Measurements from ENCODE around the gene RAB31.

RAB31 gene

GRCh38 chr18:9886005-9886348, 177.9 kb downstream of the RAB31 start:
- Histone ChIP-seq H3K9me3 (replicated peaks in 1 of 2; ENCODE audit: control insufficient read depth in 2 of 2, insufficient read depth in 1 of 2, low read depth in 1 of 2, low read length in 2 of 2) (no peaks in the 10 kb centered on the region), H3K23ac (ENCODE audit: low read depth, low read length, poor library complexity) (no peak overlapping the region), H3K27ac (replicated peaks; ENCODE audit: low read length) (no peak overlapping the region), H2AK5ac (ENCODE audit: low read depth, low read length) (no peak overlapping the region), H3K4me2 (ENCODE audit: insufficient read depth, low read length, poor library complexity, severe bottlenecking) (no peak overlapping the region), H3K4me3 (ENCODE audit: low read length in 2 of 2) (no peak overlapping the region), H2BK5ac (ENCODE audit: low read length) (no peak overlapping the region), H2AFZ (ENCODE audit: low read length) (no peak overlapping the region), H3K4ac (ENCODE audit: low read length) (no peak overlapping the region), H3K79me1 (ENCODE audit: low read depth, low read length) (no peaks in the 10 kb centered on the region), H3K27me3 (ENCODE audit: control insufficient read depth in 3 of 3, insufficient read depth in 3 of 3, low read depth in 1 of 3, low read length in 3 of 3) (no peaks in the 10 kb centered on the region), H3K14ac (ENCODE audit: low read length) (no peak overlapping the region), H2BK15ac (ENCODE audit: low read length) (no peak overlapping the region), H4K91ac (ENCODE audit: low read depth, low read length, poor library complexity) (no peak overlapping the region), H3K4me1 (ENCODE audit: control insufficient read depth in 2 of 2, insufficient read depth in 1 of 2, low read depth in 1 of 2, low read length in 2 of 2) (no peaks in the 10 kb centered on the region), H3K9ac (ENCODE audit: low read depth, low read length, poor library complexity) (no peak overlapping the region), H2BK120ac (ENCODE audit: low read depth, low read length) (no peak overlapping the region), H3K36me3 (replicated peaks in 1 of 2; ENCODE audit: control insufficient read depth in 2 of 2, insufficient read depth in 2 of 2, low read length in 2 of 2) (no peaks in the 10 kb centered on the region), H2BK12ac (ENCODE audit: low read length) (no peak overlapping the region), H4K8ac (ENCODE audit: low read depth, low read length) (no peak overlapping the region), H3K18ac (ENCODE audit: low read length) (no peak overlapping the region)
- WGBS, 2 donors (ENCODE audit: extremely low coverage in 2 of 2, insufficient read length in 2 of 2, insufficient replicate concordance in 1 of 2): no CpG with 5 or more reads among the region's 3 CpGs
- no peak for DNase-seq (ENCODE audit: low spot score)

GRCh38 chr18:9887992-9888391, 179.9 kb downstream of the RAB31 start:
- WGBS, 2 donors (ENCODE audit: extremely low coverage in 2 of 2, insufficient read length in 2 of 2, insufficient replicate concordance in 1 of 2): no CpG with 5 or more reads among the region's 5 CpGs
- H3K27ac ChIP-seq (replicated peaks; ENCODE audit: low read length): no peak overlapping the region
- no peaks in the 10 kb centered on the region for H3K27me3 ChIP-seq (ENCODE audit: control insufficient read depth in 3 of 3, insufficient read depth in 3 of 3, low read depth in 1 of 3, low read length in 3 of 3)
- no peak overlapping the region for H2BK15ac ChIP-seq (ENCODE audit: low read length)
- H2AK5ac ChIP-seq (ENCODE audit: low read depth, low read length): no peak overlapping the region
- no peaks in the 10 kb centered on the region for H3K4me1 ChIP-seq (ENCODE audit: control insufficient read depth in 2 of 2, insufficient read depth in 1 of 2, low read depth in 1 of 2, low read length in 2 of 2)
- H2BK120ac ChIP-seq (ENCODE audit: low read depth, low read length): no peak overlapping the region
- no peak overlapping the region for H3K14ac ChIP-seq (ENCODE audit: low read length)
- H3K4me2 ChIP-seq (ENCODE audit: insufficient read depth, low read length, poor library complexity, severe bottlenecking): no peak overlapping the region
- no peaks in the 10 kb centered on the region for H3K79me1 ChIP-seq (ENCODE audit: low read depth, low read length)
- H3K18ac ChIP-seq (ENCODE audit: low read length): no peak overlapping the region
- no peak overlapping the region for H3K4ac ChIP-seq (ENCODE audit: low read length)
- no peak overlapping the region for H3K23ac ChIP-seq (ENCODE audit: low read depth, low read length, poor library complexity)
- no peak overlapping the region for H3K4me3 ChIP-seq (ENCODE audit: low read length in 2 of 2)
- no peak overlapping the region for H2BK12ac ChIP-seq (ENCODE audit: low read length)
- no peak overlapping the region for H3K9ac ChIP-seq (ENCODE audit: low read depth, low read length, poor library complexity)
- no peaks in the 10 kb centered on the region for H3K36me3 ChIP-seq (replicated peaks in 1 of 2; ENCODE audit: control insufficient read depth in 2 of 2, insufficient read depth in 2 of 2, low read length in 2 of 2)
- no peak for DNase-seq (ENCODE audit: low spot score)
- no peak overlapping the region for H2BK5ac ChIP-seq (ENCODE audit: low read length)
- H4K8ac ChIP-seq (ENCODE audit: low read depth, low read length): no peak overlapping the region
- H3K9me3 ChIP-seq (replicated peaks in 1 of 2; ENCODE audit: control insufficient read depth in 2 of 2, insufficient read depth in 1 of 2, low read depth in 1 of 2, low read length in 2 of 2): no peaks in the 10 kb centered on the region
- H4K91ac ChIP-seq (ENCODE audit: low read depth, low read length, poor library complexity): no peak overlapping the region
- no peak overlapping the region for H2AFZ ChIP-seq (ENCODE audit: low read length)

DNA sequence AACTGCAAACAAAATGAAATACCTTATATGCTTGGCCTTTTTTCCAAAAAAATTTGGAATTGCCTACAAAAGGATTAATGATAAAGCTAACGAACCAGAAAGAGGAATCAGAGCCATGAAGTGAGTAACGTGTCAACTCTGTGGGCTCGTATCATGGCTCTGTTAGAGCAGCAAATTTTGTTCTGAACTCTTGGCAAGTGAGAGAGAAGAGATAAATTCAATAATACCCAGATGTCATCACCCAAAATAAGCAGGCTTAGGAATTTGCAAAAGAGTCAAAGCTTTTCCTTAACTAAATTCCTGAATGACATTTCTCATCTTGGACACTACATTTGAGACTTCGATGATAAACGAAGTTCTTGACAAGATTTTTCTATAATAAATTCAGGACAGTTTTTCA, 182.1 kb downstream of the RAB31 start:
- WGBS, 2 donors (ENCODE audit: extremely low coverage in 2 of 2, insufficient read length in 2 of 2, insufficient replicate concordance in 1 of 2): no CpG with 5 or more reads among the region's 5 CpGs
- Histone ChIP-seq H3K14ac (ENCODE audit: low read length) (no peak overlapping the region), H3K27me3 (ENCODE audit: control insufficient read depth in 3 of 3, insufficient read depth in 3 of 3, low read depth in 1 of 3, low read length in 3 of 3) (no peaks in the 10 kb centered on the region), H3K9me3 (replicated peaks in 1 of 2; ENCODE audit: control insufficient read depth in 2 of 2, insufficient read depth in 1 of 2, low read depth in 1 of 2, low read length in 2 of 2) (no peaks in the 10 kb centered on the region), H3K9ac (ENCODE audit: low read depth, low read length, poor library complexity) (no peak overlapping the region), H3K23ac (ENCODE audit: low read depth, low read length, poor library complexity) (no peak overlapping the region), H4K8ac (ENCODE audit: low read depth, low read length) (no peak overlapping the region), H3K4me3 (ENCODE audit: low read length in 2 of 2) (no peak overlapping the region), H2BK120ac (ENCODE audit: low read depth, low read length) (no peak overlapping the region), H3K4me2 (ENCODE audit: insufficient read depth, low read length, poor library complexity, severe bottlenecking) (no peak overlapping the region), H2AK5ac (ENCODE audit: low read depth, low read length) (no peak overlapping the region), H2AFZ (ENCODE audit: low read length) (no peak overlapping the region), H4K91ac (ENCODE audit: low read depth, low read length, poor library complexity) (no peak overlapping the region), H2BK12ac (ENCODE audit: low read length) (no peak overlapping the region), H3K36me3 (replicated peaks in 1 of 2; ENCODE audit: control insufficient read depth in 2 of 2, insufficient read depth in 2 of 2, low read length in 2 of 2) (no peaks in the 10 kb centered on the region), H3K4me1 (ENCODE audit: control insufficient read depth in 2 of 2, insufficient read depth in 1 of 2, low read depth in 1 of 2, low read length in 2 of 2) (no peaks in the 10 kb centered on the region), H3K4ac (ENCODE audit: low read length) (no peak overlapping the region), H3K79me1 (ENCODE audit: low read depth, low read length) (no peaks in the 10 kb centered on the region), H2BK5ac (ENCODE audit: low read length) (no peak overlapping the region), H3K27ac (replicated peaks; ENCODE audit: low read length) (no peak overlapping the region), H3K18ac (ENCODE audit: low read length) (no peak overlapping the region), H2BK15ac (ENCODE audit: low read length) (no peak overlapping the region)
- DNase-seq (ENCODE audit: low spot score): no peak

- no CpG with 5 or more reads among the region's 1 CpG for WGBS, 2 donors (ENCODE audit: extremely low coverage in 2 of 2, insufficient read length in 2 of 2, insufficient replicate concordance in 1 of 2)
- Histone ChIP-seq H3K27ac (replicated peaks; ENCODE audit: low read length) (no peak overlapping the region), H2BK15ac (ENCODE audit: low read length) (no peak overlapping the region), H3K4me3 (ENCODE audit: low read length in 2 of 2) (no peak overlapping the region), H2BK120ac (ENCODE audit: low read depth, low read length) (no peak overlapping the region), H3K4ac (ENCODE audit: low read length) (no peak overlapping the region), H2AFZ (ENCODE audit: low read length) (no peak overlapping the region), H3K27me3 (ENCODE audit: control insufficient read depth in 3 of 3, insufficient read depth in 3 of 3, low read depth in 1 of 3, low read length in 3 of 3) (no peaks in the 10 kb centered on the region), H3K4me2 (ENCODE audit: insufficient read depth, low read length, poor library complexity, severe bottlenecking) (no peak overlapping the region), H2BK5ac (ENCODE audit: low read length) (no peak overlapping the region), H4K8ac (ENCODE audit: low read depth, low read length) (no peak overlapping the region), H2BK12ac (ENCODE audit: low read length) (no peak overlapping the region), H3K9ac (ENCODE audit: low read depth, low read length, poor library complexity) (no peak overlapping the region), H3K18ac (ENCODE audit: low read length) (no peak overlapping the region), H4K91ac (ENCODE audit: low read depth, low read length, poor library complexity) (no peak overlapping the region), H3K23ac (ENCODE audit: low read depth, low read length, poor library complexity) (no peak overlapping the region), H3K79me1 (ENCODE audit: low read depth, low read length) (no peaks in the 10 kb centered on the region), H3K36me3 (replicated peaks in 1 of 2; ENCODE audit: control insufficient read depth in 2 of 2, insufficient read depth in 2 of 2, low read length in 2 of 2) (no peaks in the 10 kb centered on the region), H3K9me3 (replicated peaks in 1 of 2; ENCODE audit: control insufficient read depth in 2 of 2, insufficient read depth in 1 of 2, low read depth in 1 of 2, low read length in 2 of 2) (no peaks in the 10 kb centered on the region), H3K14ac (ENCODE audit: low read length) (no peak overlapping the region), H3K4me1 (ENCODE audit: control insufficient read depth in 2 of 2, insufficient read depth in 1 of 2, low read depth in 1 of 2, low read length in 2 of 2) (no peaks in the 10 kb centered on the region), H2AK5ac (ENCODE audit: low read depth, low read length) (no peak overlapping the region)
- DNase-seq (ENCODE audit: low spot score): no peak
Observed at GRCh38 chr18:9890957-9891356, 182.9 kb downstream of the RAB31 start.
